OCI-LY3 (cell line): ENCODE results near the gene UNC13C.

Source experiments
- H2AFZ ChIP-seq: fragments of 200-600, 300-600 bp; shearing (Covaris generic); 2 replicates; pipeline ENCODE4 v1.6.0; 2014; ENCODE audit warnings: antibody characterized with exemption, low read depth, low read length
- H3K27ac ChIP-seq: fragments of 200-600, 300-600 bp; sonication (generic); 2 replicates; pipeline ENCODE4 v1.5.1; 2014; ENCODE audit warnings: mild to moderate bottlenecking, low read length, moderate library complexity, mixed read lengths
- H3K27me3 ChIP-seq: fragments of 200-600, 300-600 bp; sonication (generic); 2 replicates; pipeline ENCODE4 v1.6.1; 2014; ENCODE audit warnings: low read depth, low read length, mixed read lengths
- H3K36me3 ChIP-seq: fragments of 200-600, 300-600 bp; sonication (generic); replicated peaks from 2 replicates; pipeline ENCODE3; 2014; ENCODE audit warnings: low read depth, low read length, mixed read lengths
- H3K4me1 ChIP-seq: fragments of 300-600, 200-600 bp; sonication (generic); 2 replicates; pipeline ENCODE4 v1.6.1; 2014; ENCODE audit warnings: low read length, mixed read lengths
- H3K4me2 ChIP-seq: fragments of 200-600, 300-600 bp; sonication (generic); 2 replicates; pipeline ENCODE4 v1.6.1; 2014; ENCODE audit warnings: low read length, mixed read lengths
- H3K4me3 ChIP-seq: fragments of 300-600, 200-600 bp; sonication (generic); 2 replicates; pipeline ENCODE4 v1.5.1; 2014; ENCODE audit warnings: antibody characterized with exemption, mild to moderate bottlenecking, low read length, moderate library complexity
- H3K79me2 ChIP-seq: fragments of 300-600, 200-600 bp; shearing (Covaris generic); 2 replicates; pipeline ENCODE4 v1.6.1; 2014; ENCODE audit warnings: mild to moderate bottlenecking, low read length, mixed read lengths
- H3K9ac ChIP-seq: fragments of 300-600, 200-600 bp; shearing (Covaris generic); 2 replicates; pipeline ENCODE4 v1.6.0; 2014; ENCODE audit warnings: mild to moderate bottlenecking, low read length, moderate library complexity
- H3K9me3 ChIP-seq: fragments of 200-600, 300-600 bp; shearing (Covaris generic); 2 replicates; pipeline ENCODE4 v1.6.1; 2014; ENCODE audit warnings: low read length, mixed read lengths; ENCODE audit not compliant: insufficient read depth
- H4K20me1 ChIP-seq: fragments of 200-600, 300-600 bp; sonication (generic); 2 replicates; pipeline ENCODE4 v1.6.1; 2016; ENCODE audit warnings: low read length, mixed read lengths; ENCODE audit not compliant: insufficient read depth
- CTCF ChIP-seq: fragments of 200-600, 300-600 bp; sonication (generic); IDR thresholded peaks from 2 replicates; pipeline ENCODE4 v1.5.1; 2014; ENCODE audit warnings: antibody characterized with exemption, low read length, low read depth
- EZH2phosphoT487 ChIP-seq: fragments of 200-600 bp; shearing (Covaris generic); IDR thresholded peaks from 2 replicates; pipeline ENCODE4 v1.6.1; 2018; ENCODE audit warnings: antibody characterized with exemption, mixed run types, low read depth

UNC13C gene

DNA sequence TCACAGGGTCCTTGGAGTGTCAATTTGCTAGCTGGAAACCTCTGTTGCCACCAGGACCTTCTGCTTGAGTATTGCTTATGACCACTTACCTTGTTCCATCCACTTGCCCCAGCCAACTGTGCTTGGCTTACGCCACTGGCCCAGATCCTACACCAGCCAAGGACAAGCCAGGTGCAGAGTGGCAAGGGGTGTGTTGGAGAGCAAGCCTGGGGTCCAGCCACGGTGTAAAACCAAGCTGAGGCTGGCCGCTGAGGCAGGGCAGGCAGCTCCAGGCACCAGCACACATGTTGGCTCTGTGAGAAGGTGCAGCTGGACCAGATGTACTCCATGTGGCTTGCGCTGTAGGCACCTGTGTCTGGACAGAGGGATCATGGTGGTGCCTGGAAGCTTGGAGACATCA, 248.2 kb downstream of the UNC13C start:
- Histone ChIP-seq H4K20me1 (no peaks in the 10 kb centered on the region), H3K36me3 (no peaks in the 10 kb centered on the region)
- TF ChIP-seq CTCF (no peak), EZH2phosphoT487 (no peak)

DNA sequence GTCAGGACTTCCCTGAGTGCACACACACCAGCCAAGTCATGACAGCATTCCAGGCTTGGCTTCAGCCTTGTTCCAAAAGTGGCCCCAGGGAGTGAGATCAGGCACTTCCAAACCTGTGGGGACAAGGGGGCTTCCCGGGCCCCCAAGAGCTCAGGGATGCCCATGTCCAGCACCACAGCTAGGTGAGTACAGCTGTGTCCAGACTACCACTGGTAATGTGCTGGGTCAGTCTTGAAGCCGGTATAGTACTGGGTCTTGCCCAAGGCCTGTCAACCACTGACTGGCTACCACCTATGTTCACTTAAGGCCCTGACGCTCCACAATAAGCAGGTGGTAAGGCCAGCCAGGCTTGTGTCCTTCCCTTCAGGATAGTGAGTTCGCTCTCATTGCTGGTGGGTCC, 249.3 kb downstream of the UNC13C start:
- TF ChIP-seq EZH2phosphoT487, result no peak
- TF ChIP-seq CTCF, result no peak
- Histone ChIP-seq H3K27ac (no peak overlapping the region), H2AFZ (no peak overlapping the region), H3K9ac (no peak overlapping the region), H3K9me3 (no peaks in the 10 kb centered on the region), H3K4me2 (no peak overlapping the region), H3K4me1 (no peaks in the 10 kb centered on the region), H3K27me3 (no peaks in the 10 kb centered on the region), H4K20me1 (no peaks in the 10 kb centered on the region), H3K4me3 (no peak overlapping the region), H3K79me2 (no peaks in the 10 kb centered on the region), H3K36me3 (no peaks in the 10 kb centered on the region)

More for the DNA sequence above, 248.2 kb downstream of the UNC13C start:
- no peaks in the 10 kb centered on the region for H3K4me1 ChIP-seq
- H3K4me3 ChIP-seq, result no peak overlapping the region
- no peak overlapping the region for H3K9ac ChIP-seq
- H3K79me2 ChIP-seq, result no peaks in the 10 kb centered on the region
- no peaks in the 10 kb centered on the region for H3K27me3 ChIP-seq
- no peak overlapping the region for H2AFZ ChIP-seq
- H3K9me3 ChIP-seq, result no peaks in the 10 kb centered on the region
- no peak overlapping the region for H3K4me2 ChIP-seq
- H3K27ac ChIP-seq, result no peak overlapping the region

DNA sequence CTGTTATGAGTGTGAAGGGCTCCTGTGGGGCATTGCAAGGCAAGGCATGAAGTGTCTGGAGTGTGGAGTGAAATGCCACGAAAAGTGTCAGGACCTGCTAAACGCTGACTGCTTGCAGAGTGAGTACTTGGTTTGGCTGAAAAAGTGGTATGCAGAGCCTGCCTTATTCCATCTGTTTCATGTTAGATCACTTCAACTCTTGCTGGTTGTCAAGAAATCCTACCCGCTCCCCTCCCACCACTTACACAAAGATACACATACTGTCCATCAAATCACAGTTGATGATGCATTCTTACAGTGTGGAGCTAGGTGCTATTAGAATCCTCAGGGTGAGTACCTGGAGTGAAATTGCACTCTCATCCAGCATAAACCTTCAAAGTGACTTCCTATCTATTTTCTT, 272.1 kb downstream of the UNC13C start:
- H4K20me1 ChIP-seq, result no peaks in the 10 kb centered on the region
- no peak overlapping the region for H2AFZ ChIP-seq
- H3K79me2 ChIP-seq, result no peaks in the 10 kb centered on the region
- H3K4me2 ChIP-seq, result no peak overlapping the region
- no peak for TF ChIP-seq CTCF
- TF ChIP-seq EZH2phosphoT487, result no peak
- no peak overlapping the region for H3K27ac ChIP-seq
- H3K9me3 ChIP-seq, result no peaks in the 10 kb centered on the region
- H3K4me3 ChIP-seq, result no peak overlapping the region
- peaks cover 20% of the 10 kb centered on the region for H3K4me1 ChIP-seq
- H3K27me3 ChIP-seq, result no peaks in the 10 kb centered on the region
- no peaks in the 10 kb centered on the region for H3K36me3 ChIP-seq
- H3K9ac ChIP-seq, result no peak overlapping the region

DNA sequence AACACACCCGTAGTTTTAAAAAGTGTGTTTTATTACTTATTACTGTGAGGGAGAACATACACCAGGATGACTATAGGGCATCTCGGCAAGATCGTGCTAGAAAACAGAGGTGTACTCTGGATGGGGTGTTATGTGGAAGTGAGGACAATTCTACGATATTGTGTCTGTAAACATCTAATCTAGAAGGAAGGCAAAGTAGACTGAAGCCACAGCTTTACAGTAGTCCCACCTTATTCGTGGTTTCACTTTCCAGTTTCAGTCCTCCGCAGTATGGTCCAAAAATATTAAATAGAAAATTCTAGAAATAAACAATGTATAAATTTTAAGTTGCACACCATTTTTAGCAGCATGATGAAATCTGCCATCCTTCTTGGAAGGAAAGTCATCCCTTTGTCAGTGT, 277.9 kb downstream of the UNC13C start:
- Histone ChIP-seq H3K4me2 (no peak overlapping the region), H3K27ac (no peak overlapping the region), H3K9ac (no peak overlapping the region), H3K9me3 (no peaks in the 10 kb centered on the region), H3K4me1 (no peaks in the 10 kb centered on the region), H3K79me2 (no peaks in the 10 kb centered on the region), H4K20me1 (no peaks in the 10 kb centered on the region), H3K27me3 (no peaks in the 10 kb centered on the region), H3K4me3 (no peak overlapping the region), H2AFZ (no peak overlapping the region), H3K36me3 (no peaks in the 10 kb centered on the region)
- TF ChIP-seq EZH2phosphoT487, result no peak
- TF ChIP-seq CTCF, result no peak
